HG02588 (cell line): ENCODE results near the gene NOD2.

Source experiments
- ATAC-seq: cut with Tn5 transposase; IDR thresholded peaks from one replicate; pipeline ENCODE4 v1.9.1; 2021; ENCODE audit warnings: mild to moderate bottlenecking, moderate library complexity; ENCODE audit not compliant: unreplicated experiment

NOD2 gene

DNA sequence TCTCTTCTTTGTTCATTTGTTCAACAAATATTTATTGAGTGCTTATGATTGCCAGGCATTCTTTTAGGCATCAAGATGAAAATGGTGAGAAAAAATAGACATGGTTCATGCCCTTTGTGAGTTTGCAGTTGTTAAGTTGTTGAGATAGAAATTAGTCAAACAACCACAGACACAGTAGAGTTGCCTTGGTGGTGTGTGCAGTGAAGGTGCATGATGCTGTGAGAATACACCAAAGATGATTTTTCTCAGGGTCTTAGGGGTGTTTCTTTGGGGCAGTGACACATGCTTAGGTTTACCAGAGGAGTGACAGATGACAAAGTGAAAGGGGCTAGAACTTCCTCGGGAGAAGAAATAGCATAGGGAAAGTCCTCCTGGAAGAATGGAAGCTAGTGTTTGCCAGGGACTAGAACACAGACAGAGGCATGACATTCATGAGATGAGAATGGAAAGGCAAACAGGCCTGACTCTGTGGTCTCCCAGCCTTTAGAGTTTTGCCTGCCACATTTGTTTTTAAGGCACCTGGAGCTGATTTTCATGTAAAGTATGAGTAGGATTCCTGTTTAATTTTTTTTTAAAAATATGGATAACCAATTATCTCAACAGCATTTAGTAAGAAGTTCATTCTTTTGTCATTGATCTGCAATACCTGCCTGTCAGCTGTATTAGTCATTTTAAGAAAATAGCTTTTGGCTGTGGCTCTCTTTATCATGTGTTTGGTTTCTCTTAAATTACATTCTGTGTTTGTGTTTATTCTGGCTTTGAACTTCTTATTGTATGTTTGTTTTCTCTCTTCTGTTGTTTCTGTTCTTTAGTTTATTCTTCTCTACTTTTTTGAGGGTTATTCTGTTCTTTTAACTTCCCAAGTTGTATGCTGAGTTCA lies 85.1 kb downstream of the NOD2 start:
- ATAC-seq, result no peak

DNA sequence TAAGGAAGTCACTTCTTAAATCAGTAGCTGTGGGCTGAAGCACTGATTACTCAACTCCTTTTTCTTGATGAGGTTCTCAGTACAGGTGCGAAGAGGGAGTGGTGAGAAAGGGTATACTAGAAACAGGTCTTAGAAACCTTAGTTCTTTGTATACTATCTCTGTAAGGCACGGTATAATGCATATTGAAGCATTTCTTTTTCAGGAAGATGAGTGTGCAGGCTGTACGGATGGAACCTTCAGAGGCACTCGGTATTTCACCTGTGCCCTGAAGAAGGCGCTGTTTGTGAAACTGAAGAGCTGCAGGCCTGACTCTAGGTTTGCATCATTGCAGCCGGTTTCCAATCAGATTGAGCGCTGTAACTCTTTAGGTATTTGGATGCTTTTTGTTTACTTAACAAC lies 87.6 kb downstream of the NOD2 start:
- no peak for ATAC-seq

DNA sequence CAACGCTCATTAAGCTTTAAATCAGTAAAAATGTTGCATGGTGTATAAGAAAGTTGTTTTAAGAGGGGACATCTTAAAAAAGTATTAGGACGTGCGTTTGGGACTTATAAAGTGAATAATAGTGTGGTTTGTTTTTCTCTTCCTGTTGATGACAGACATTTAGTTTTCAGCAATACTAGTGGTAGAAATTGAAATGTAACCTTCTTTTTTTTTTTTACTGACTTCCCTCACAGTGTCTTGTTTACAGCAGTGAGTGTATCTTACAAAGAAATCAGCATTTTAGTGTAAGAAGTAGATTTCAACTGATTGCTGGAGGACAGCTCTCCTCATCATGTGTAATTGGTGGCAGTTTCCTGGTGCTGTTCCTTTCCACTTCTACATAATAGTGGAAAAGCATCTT lies 88.1 kb downstream of the NOD2 start:
- ATAC-seq, result no peak
